Activated CD4-positive, CD25-positive, alpha-beta regulatory T cell (primary cell): Measurements from ENCODE around the gene PRMT9.

Source experiments
- DNase-seq, 4 experiments: peaks; one replicate each; lab custom pipeline; 2025; lab: John Stamatoyannopoulos, UW

Gene PRMT9

DNA sequence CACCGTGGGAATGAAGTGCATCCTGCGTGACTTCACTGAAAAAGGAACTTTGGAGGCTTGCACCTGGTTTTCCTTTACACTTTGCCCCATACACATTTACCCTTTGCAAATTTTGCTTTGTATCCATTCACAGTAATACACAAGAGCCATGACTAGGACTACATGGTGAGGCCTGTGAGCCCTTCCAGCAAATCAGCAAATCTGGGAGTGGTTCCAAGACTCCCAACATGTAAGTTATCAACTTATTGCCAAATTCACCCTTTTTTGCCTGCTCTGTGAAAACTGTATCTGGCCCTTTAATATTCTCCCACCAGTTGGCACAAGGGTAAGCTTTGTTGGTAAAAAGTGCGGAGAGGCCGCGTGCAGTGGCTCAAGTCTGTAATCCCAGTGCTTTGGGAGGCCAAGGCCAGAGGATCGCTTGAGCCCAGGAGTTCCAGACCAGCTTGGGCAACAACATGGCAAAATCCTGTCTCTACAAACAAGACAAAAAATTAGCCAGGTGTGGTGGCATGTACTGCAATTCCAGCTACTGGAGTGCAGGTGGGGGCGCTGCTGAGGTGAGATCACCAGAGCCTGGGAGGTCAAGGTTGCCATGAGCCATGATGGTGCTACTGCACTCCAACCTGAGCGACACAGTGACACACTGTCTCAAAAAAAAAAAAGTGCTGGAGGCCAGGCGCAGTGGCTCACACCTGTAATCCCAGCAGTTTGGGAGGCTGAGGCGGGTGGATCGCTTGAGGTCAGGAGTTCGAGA lies 5.0 kb downstream of the PRMT9 start:
- DNase-seq: no peak

- DNase-seq: no peak
Observed at GRCh38 chr4:147678106-147678505, 5.9 kb downstream of the PRMT9 start.

DNA sequence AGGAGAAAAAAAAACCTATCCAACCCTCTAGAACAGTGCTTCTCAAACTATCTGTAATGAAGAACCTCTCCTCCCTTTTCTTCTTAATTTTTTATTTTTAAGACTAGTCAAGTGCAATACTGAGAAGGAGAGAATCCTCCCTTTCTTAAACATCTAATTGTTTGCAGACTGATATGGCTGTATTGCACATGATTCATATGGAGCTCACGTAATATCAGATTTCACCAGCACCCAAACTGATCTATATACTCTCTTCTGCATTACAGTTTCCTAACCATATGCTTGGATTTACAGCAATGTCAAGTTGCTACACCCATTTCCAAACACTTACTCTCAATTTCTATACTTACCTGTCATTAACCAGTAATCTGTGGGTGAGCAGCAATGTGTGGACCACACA lies 9.5 kb downstream of the PRMT9 start:
- DNase-seq: no peak

DNA sequence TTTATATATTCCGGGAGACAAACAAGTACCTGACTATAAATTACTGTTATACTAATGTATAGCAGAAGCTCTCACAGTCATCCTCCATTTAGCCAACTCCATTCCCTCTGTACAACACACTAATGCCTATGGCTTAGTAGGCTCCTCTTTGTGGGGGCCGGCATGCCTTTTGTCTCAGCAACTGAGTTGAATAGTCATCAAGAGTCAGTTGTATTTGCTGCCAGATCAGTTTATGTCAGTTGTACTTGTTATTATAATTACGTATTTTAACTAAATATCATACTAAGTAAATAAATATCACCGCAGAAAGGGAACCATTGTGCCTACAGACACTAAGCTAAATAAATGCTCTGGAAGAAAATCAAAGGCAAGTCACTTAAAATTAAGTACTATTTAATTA lies 9.9 kb downstream of the PRMT9 start:
- DNase-seq: no peak

DNA sequence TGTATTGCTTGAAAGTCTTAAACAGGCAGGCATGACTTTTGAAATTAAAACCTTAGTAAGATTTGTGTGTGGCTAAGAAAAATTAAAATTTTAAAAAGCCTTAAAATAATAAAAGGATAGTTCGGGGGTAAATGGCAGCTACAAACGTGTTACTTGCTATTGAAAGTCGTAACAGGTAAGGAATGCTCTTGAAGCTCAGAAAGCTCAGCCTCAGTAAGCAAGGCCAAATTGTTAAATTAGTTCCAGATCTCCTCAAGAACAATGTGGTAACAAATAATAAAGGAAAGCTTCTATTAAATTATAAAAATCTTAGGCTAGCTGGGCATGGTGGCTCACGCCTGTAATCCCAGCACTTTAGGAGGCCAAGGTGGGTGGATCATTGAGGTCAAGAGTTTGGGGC lies 25.5 kb downstream of the PRMT9 start:
- no peak for DNase-seq

GRCh38 chr4:147655639-147656038 lies 28.3 kb downstream of the PRMT9 start:
- DNase-seq: no peak

- no peak for DNase-seq
Observed at GRCh38 chr4:147651563-147651962, 32.4 kb downstream of the PRMT9 start.

- DNase-seq: no peak
Observed at GRCh38 chr4:147648656-147649055, 35.3 kb downstream of the PRMT9 start.

- no peak for DNase-seq
Observed at GRCh38 chr4:147645099-147645498, 38.9 kb downstream of the PRMT9 start.

DNA sequence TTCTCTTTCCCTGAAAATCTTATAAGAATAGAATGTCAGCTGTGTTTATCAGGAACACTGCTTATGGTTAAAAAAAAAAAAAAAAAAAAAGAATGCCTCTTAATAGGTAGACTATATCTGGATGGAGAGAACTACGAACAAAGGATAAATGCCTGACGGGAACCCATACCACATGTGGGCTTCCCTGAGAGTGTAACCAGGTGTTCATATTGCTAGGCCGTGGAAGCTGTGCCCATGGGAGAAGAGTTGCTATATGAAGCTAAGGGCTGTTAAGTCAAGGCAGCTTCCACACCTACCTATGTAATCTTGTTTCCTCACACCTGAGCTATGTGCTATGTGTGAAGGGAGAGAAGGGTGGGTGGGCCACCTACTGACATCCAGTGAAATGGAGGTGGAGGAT lies 39.5 kb downstream of the PRMT9 start:
- DNase-seq: no peak

DNA sequence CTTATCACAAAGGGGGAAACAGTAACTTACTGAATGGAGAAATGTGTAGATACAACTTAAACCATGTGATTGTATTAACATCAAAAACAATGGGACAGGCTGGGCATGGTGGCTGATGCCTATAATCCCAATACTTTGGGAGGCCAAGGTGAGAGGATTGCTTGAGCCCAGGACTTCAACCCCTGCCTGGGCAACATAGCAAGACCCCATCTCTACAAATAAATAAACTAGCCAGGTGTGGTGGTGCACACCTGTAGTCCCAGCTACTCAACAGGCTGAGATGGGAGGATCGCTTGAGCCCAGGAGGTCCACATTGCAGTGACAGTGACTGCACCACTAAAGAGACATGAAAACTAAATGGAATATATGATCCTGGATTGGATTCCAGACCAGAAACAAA lies 40.3 kb downstream of the PRMT9 start:
- no peak for DNase-seq

- DNase-seq: no peak
Observed at GRCh38 chr4:147640331-147640730, 43.6 kb downstream of the PRMT9 start.

- no peak for DNase-seq
Observed at GRCh38 chr4:147639388-147639787, 44.6 kb downstream of the PRMT9 start.

DNA sequence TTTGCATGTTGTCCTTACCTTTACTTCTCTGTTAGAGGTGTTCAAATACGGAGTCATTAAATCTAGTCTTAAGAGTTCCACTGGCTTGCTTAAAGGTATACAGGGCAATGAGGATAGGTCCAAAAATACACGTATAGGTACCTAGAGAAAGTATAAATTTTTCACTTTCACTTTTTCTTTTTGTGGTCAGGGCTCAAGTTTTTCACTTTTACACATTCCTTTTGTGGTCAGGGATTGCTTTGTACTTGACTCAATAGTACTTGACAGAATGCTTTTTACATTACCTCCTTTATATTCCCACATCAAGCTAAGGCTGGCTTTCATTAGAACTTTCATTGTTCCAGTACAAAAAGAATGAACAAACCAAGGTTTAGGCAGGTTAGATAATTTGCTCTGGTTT lies 45.0 kb downstream of the PRMT9 start:
- DNase-seq: no peak

- DNase-seq: no peak
Observed at GRCh38 chr4:147638365-147638764, 45.6 kb downstream of the PRMT9 start.

GRCh38 chr4:147635348-147635747 lies 48.6 kb downstream of the PRMT9 start:
- no peak for DNase-seq

GRCh38 chr4:147633643-147634042 lies 50.3 kb downstream of the PRMT9 start:
- DNase-seq: no peak

GRCh38 chr4:147633113-147633512 lies 50.9 kb downstream of the PRMT9 start:
- no peak for DNase-seq

DNA sequence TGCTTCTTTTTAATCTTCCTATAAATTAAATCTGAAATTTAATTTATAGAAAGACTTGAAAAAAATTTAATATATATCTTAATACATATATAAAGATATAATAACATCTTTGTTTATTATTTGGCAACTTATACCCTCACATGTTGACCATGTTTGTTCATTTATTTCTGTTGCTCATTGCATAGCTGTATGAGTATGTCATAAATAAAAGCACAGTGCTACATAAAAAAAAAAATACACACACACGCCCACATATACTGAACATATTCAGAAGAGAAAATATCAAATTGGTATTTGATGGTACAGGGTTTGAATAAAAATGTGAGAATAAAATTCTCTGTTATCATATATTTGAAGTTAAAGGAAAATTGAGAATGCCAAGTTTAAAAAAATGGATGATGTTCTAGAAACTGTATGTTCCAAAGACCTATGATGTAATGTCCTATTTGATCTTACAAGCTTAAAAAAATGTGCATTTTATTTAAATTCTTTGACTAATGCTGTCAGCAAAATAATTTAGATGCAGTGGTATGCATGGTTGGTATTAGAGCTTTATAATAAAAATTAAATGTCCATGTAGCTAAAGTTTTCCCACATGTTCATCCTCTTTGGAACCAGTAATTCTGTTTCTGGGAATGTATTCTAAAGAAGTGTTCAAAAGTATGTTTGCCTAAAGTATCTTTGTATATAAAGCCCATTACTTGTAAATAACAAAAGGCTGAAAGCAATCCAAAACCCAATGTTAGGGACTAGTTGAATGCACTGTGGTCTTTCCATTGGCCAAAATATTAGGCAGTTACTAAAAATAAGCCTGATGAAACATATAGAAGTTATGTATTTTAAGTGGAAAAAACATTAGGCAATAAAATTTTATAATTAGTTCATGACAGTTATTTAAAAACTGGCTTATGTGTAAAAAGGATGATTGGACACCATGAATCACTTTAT lies 53.9 kb downstream of the PRMT9 start:
- no peak for DNase-seq

- DNase-seq: no peak
Observed at GRCh38 chr4:147628415-147628814, 55.5 kb downstream of the PRMT9 start.

DNA sequence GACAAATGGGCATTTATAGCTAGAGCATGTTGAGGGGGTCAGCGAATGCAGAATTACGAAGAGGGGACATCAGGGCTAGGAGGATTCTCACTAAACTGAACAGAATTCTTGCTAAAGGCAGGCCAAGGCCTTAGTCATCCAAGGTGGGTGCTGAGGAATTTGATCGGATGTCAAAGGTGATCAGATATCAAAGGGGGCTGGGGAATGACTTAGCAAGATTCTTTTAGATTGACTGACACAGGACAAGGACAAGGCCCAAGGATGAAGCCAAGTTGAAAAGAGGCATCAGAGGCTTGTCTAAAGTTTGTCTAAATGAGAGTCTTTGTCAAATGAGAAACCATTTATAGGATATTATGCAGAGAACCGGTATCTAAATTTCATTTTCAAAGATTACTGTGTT lies 57.1 kb downstream of the PRMT9 start:
- DNase-seq: no peak

- DNase-seq: no peak
Observed at GRCh38 chr4:147625733-147626132, 58.2 kb downstream of the PRMT9 start.

GRCh38 chr4:147620315-147620714 lies 63.6 kb downstream of the PRMT9 start:
- DNase-seq: no peak
